Suppressor macrophage treated with lipopolysaccharide for 1 hour (primary cell): Measurements from ENCODE around the gene UBALD2.
"Not testable (repeated sequence)": the region's sequence is repeated elsewhere in the genome, so short reads cannot be mapped to it uniquely, and the experiment has no call there.

Source experiments
- DNase-seq, 3 donors: peaks; one replicate each; pipeline ENCODE4 v3.0.0-alpha.2; 2020 to 2022

Gene UBALD2

GRCh38 chr17:76278268-76278908 lies 13.2 kb downstream of the UBALD2 start:
- no peak for DNase-seq

GRCh38 chr17:76278952-76279741 lies 14.0 kb downstream of the UBALD2 start:
- DNase-seq, result peak; percentile 85 to 94 (median 92)

DNA sequence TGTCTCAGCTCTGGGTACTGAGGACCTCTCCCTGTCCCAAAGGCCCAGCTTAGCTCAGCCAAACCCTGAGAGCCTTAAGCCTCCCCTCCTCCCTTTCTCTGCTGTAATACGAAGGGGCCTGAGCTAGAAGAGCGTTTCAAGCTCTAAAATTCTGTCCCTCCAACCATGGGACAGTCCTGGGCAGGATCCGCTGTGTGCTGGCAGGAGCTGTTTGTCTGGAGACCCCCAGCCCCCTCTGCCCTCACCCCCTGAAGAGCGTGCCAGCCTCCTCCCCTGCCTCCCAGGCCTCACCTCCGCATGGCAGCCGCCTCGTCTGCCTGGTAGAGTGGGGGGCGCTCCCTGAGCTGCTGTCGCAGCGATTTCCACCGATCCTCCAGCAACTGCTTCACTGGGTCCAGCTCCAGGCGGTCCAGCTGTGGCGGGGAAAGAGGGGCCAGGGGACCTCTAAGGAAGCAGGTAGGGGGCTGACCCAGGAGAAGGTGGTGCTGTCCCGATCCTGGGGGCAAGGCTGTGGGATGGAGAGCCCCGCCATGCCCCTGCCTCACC lies 14.7 kb downstream of the UBALD2 start:
- no peak for DNase-seq

DNA sequence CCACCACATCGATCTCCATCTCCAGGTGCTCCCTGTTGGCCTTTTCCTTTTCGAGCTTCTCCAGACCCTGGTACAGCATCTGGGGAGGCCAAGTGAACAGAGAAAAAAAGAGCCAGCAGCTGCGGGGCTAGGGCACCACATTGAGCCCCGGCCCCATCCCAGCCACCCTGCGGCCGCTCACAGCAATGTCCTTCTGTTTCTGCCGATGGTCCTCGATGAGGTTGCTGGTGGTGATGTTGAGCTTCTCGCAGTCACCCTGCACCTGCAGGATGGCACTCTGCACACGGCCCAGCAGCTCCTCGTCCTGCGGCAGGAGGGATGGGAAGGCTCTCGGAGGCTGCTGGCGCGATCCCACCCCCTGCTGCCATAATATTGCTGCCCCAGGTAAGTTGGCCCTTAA lies 15.5 kb downstream of the UBALD2 start:
- DNase-seq, result no peak

GRCh38 chr17:76281573-76282371 lies 16.6 kb downstream of the UBALD2 start:
- no peak for DNase-seq

- DNase-seq, result no peak
These were observed 27.4 kb downstream of the UBALD2 start for GRCh38 chr17:76292567-76292966.

DNA sequence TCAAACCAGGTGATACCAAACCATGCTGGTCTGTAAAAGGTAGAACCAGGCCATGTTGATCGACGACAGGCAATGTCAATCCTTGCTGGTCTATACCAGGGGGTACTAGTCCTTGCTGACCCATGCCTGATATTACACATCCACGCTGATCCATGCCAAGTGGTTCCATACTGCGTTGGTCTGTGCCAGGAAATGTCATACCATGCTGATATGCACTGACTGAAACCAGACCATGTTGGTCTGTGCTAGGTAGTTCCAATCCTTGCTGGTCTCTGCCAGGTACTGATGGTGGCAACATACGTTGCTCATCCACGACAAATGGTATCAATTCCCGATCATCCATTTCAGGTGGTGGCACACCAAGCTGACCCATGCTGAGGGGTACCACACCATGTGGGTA lies 28.0 kb downstream of the UBALD2 start:
- DNase-seq, result no peak

DNA sequence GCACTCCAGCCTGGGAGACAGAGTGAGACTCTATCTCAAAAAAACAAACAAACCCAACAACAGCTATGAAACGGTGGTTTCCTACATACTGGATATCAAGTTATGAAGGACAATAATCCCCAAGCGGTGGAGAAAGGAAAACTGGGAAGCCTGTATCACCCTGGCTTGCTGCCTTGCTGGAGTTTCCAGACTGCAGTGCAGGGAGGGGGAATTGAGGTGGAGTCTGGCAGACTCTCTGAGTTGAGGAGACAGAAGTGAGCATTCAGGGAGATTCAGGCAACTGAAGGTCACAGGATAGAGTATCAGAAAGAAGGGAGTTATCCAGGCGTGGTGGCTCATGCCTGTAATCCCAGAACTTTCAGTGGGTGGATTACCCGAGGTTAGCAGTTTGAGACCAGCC lies 31.0 kb downstream of the UBALD2 start:
- no peak for DNase-seq

- DNase-seq, result no peak
These were observed 31.7 kb downstream of the UBALD2 start for GRCh38 chr17:76296889-76297288.

DNA sequence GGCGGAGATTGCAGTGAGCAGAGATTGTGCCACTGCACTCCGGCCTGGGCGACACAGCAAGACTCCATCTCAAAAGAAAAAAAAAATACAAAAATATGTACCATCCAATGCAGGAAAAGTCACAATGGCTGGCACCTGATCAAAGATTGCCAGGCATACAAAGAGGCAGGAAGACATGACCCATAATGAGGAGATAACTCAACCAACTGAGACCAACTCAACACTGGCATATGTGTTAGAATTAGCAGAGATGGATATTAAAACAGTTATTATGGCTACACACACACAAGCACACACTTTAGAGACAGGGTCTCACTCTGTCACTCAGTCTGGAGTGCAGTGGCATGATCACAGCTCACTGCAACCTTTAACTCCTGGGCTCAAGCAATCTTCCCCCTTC lies 32.3 kb downstream of the UBALD2 start:
- no peak for DNase-seq

GRCh38 chr17:76304226-76305134 lies 39.3 kb downstream of the UBALD2 start:
- no peak for DNase-seq

DNA sequence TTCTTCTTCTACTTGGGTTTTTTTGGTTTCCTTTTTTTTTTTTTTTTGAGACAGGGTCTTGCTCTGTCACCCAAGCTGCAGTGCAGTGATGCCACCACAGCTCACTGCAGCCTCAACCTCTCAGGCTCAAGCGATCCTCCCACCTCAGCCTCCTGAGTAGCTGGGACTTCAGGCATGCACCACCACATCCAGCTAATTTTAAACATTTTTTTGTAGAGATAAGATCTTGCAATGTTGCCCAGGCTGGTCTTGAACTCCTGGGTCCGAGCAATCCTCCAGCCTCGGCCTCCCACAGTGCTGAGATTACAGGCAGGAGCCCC lies 39.9 kb downstream of the UBALD2 start:
- DNase-seq, result not testable (repeated sequence)

GRCh38 chr17:76307299-76307965 lies 42.3 kb downstream of the UBALD2 start:
- no peak for DNase-seq

- no peak for DNase-seq
These were observed 42.8 kb downstream of the UBALD2 start, which contains the start of gene QRICH2 for GRCh38 chr17:76307966-76308338. Gene QRICH2 (minus strand): TSS chr17:76308276. CDS start chr17:76307998, 278 bp downstream.

DNA sequence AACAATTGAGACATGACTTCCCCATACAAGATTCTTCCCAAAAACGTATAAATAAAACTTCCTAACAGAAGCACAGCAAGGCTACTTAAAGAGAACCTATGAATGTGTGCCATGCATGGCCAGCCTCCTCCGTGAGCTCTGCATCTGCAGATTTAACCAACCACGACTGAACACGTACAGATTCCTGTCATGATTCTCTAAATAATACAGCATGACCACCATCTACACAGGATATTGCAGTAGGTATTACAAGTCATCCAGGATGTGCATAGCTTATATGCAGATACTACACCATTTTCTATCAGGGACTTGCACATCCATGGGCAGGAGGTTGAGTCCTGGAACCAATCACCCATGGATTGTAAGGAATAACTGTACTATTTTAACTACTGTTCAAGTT lies 44.3 kb downstream of the UBALD2 start:
- DNase-seq, result no peak

DNA sequence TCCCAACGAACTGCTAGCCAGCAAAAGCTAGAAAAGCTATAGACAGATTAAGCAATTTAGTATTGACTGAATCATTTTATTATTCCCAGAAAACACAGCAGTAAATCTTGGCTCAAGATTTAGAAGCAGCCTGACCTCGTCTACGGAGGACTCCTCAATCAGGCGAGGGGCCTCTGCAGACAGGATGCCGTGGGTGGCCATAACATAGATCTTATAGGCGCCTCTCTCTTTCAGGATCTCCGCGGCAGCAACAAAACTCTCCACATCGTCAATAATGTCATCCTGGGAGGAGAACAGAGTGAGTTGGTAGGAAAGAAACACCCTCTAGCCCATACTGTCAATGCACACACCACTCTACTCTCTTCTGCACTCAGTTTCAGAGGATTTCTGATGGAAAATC lies 47.6 kb downstream of the UBALD2 start:
- no peak for DNase-seq

DNA sequence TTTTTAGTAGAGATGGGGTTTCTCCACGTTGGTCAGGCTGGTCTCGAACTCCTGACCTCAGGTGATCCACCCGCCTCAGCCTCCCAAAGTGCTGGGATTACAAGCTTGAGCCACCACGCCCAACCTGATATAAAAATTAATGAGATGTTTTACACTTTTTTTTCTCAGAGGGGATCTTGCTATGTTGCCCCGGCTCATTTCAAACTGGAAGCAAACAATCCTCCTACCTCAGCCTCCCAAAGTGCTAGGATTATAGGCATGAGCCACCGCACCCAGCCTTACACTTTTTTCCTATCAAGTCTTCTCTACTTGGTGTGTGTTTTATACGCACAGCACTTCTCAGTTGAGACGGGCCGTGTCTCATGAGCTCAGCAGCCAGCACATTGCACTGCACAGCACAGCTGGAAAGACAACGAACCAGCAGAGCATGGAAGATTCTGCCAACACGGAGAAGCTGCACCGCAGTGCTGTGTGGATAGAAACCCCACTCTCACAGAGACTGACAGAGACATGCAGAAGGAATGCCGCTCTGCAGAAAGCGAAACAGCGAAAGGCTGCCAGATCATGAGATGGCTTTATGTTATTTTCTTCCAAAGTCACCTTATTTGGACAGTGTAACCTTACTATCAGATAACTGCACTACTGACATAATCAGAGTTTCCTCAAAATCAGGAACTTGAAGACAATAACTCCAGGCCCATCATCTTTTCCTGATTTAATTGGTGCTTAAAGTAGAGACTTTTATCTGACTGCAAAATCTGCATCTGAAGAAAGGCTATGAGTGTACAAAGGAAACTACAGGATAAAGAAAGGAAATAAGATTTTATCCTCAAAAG lies 49.5 kb downstream of the UBALD2 start:
- no peak for DNase-seq

- DNase-seq, result no peak
These were observed 52.4 kb downstream of the UBALD2 start for GRCh38 chr17:76317535-76317934.

DNA sequence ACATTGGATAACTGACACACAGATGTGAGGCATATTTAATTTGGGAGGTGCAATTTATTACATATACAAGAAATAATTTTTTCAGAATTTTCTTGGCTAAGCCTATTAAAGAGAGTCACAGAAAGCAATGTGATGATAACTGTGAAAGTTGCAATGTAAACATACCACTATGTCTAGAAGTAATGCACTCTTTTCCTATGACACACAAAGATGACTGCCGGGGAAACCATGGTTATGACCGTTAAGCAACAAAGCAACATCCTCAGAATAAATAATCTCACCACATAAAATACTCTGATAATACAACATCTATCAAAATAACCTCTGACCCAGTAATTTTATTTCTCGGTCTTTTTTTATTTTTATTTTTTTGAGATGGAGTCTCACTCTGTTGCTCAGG lies 53.4 kb downstream of the UBALD2 start:
- DNase-seq, result no peak
